Uterus (tissue), 4 donors: ENCODE results near the gene MSMB. TPM values are rescaled to one million over a fixed set of nuclear protein-coding genes. Genes with fewer than 3 reads are reported as not detected.
"Not testable (repeated sequence)": the region's sequence is repeated elsewhere in the genome, so short reads cannot be mapped to it uniquely, and the experiment has no call there.

Source experiments
- DNase-seq, 2 donors: peaks; one replicate each; pipeline ENCODE4 v3.0.0-alpha.2; 2019 to 2020
- H3K27ac ChIP-seq, 2 donors: fragments of 200-600 bp; sonication (generic); 1 replicate in 1 of 2; 2 replicates in 1 of 2; pipeline ENCODE4 v1.5.1; 2016 to 2018
- H3K27me3 ChIP-seq, 2 donors: fragments of 200-600 bp; sonication (generic); one replicate each; pipeline ENCODE4 v1.5.1; 2018 to 2019; ENCODE audit warnings: control low read depth in 1 of 2
- H3K36me3 ChIP-seq, 2 donors: fragments of 200-600 bp; sonication (generic); one replicate each; pipeline ENCODE4 v1.5.1; 2019; ENCODE audit warnings: control low read depth in 1 of 2
- H3K4me1 ChIP-seq, 2 donors: fragments of 200-600 bp; sonication (generic); one replicate each; pipeline ENCODE4 v1.5.1; 2018 to 2019; ENCODE audit warnings: control low read depth in 1 of 2
- H3K4me3 ChIP-seq, 2 donors: fragments of 200-600 bp; sonication (generic); 1 replicate in 1 of 2; 2 replicates in 1 of 2; pipeline ENCODE4 v1.5.1; 2018 to 2019; ENCODE audit warnings: mild to moderate bottlenecking in 1 of 2
- H3K9me3 ChIP-seq, 2 donors: fragments of 200-600 bp; sonication (generic); one replicate each; pipeline ENCODE4 v1.5.1; 2019; ENCODE audit warnings: control low read depth in 1 of 2
- CTCF ChIP-seq, 4 experiments: fragments of 200-600 bp in 2 of 4; fragments of 450-650 bp in 2 of 4; sonication (generic) in 2 of 4; IDR thresholded peaks; one replicate each; pipeline ENCODE4 v1.5.1; 2016 to 2019; ENCODE audit warnings: antibody characterized with exemption in 4 of 4, mild to moderate bottlenecking in 2 of 4, moderate library complexity in 1 of 4
- POLR2A ChIP-seq, 2 donors: fragments of 450-650 bp; IDR thresholded peaks; one replicate each; pipeline ENCODE4 v1.6.1; 2016; ENCODE audit warnings: antibody characterized with exemption in 2 of 2, mild to moderate bottlenecking in 1 of 2, moderate library complexity in 1 of 2
- intact Hi-C: fragments of 100-400 bp; cut with DNase I; formaldehyde crosslinking; loops from one replicate; pipeline ENCODE4 v1.15.1; 2023; ENCODE audit warnings: low total_unique reads
- total RNA-seq, 4 donors: library from RNA; depleted of rRNA in 3 of 4; stranded (reverse); fragments of >200 nt in 3 of 4; gene quantifications; one replicate each; pipeline versions ENCODE4 v1.1.0 to v1.2.4, GENCODE V29; 2014 to 2023
- donor health status: DM: yes; HTN: yes; CAD: no.

The MSMB gene
- total RNA-seq, 4 donors from 2014 or later = not detected

- TF ChIP-seq CTCF (IDR thresholded peaks at IDR 0.05) (no peak), POLR2A (IDR thresholded peaks at IDR 0.05) (no peak)
- no peak for DNase-seq
- Histone ChIP-seq H3K36me3 (no peaks in the 10 kb centered on the region), H3K27me3 (no peaks in the 10 kb centered on the region), H3K9me3 (no peaks in the 10 kb centered on the region), H3K4me3 (no peak overlapping the region), H3K27ac (no peak overlapping the region), H3K4me1 (no peaks in the 10 kb centered on the region)
- intact Hi-C loops = no loop called here
Measured at GRCh38 chr10:46050941-46051623, 5.0 kb upstream of the MSMB start.

- DNase-seq, intact Hi-C loops, H3K27me3 ChIP-seq, H3K4me1 ChIP-seq, H3K9me3 ChIP-seq, H3K4me3 ChIP-seq, H3K36me3 ChIP-seq, H3K27ac ChIP-seq: not testable (repeated sequence)
Measured at GRCh38 chr10:46049497-46049831, 3.4 kb upstream of the MSMB start.

GRCh38 chr10:46048152-46048551 is 2.1 kb upstream of the MSMB start:
- no peak for TF ChIP-seq POLR2A (IDR thresholded peaks at IDR 0.05)
- no peak for TF ChIP-seq CTCF (IDR thresholded peaks at IDR 0.05)
- H3K9me3 ChIP-seq = no peaks in the 10 kb centered on the region
- H3K27me3 ChIP-seq = no peaks in the 10 kb centered on the region
- intact Hi-C loops = no loop called here
- H3K4me3 ChIP-seq = no peak overlapping the region
- no peak for DNase-seq
- no peaks in the 10 kb centered on the region for H3K36me3 ChIP-seq
- H3K27ac ChIP-seq = no peak overlapping the region
- no peaks in the 10 kb centered on the region for H3K4me1 ChIP-seq

- no peaks in the 10 kb centered on the region for H3K36me3 ChIP-seq
- H3K4me1 ChIP-seq = no peaks in the 10 kb centered on the region
- no peak for DNase-seq
- no peak overlapping the region for H3K4me3 ChIP-seq
- no peak overlapping the region for H3K27ac ChIP-seq
- no peaks in the 10 kb centered on the region for H3K9me3 ChIP-seq
- TF ChIP-seq POLR2A (IDR thresholded peaks at IDR 0.05) (no peak), CTCF (IDR thresholded peaks at IDR 0.05) (no peak)
- intact Hi-C loops = no loop called here
- no peaks in the 10 kb centered on the region for H3K27me3 ChIP-seq
Measured at GRCh38 chr10:46042527-46042926, 3.5 kb downstream of the MSMB start.

GRCh38 chr10:46040004-46040403 is 6.1 kb downstream of the MSMB start:
- no peak overlapping the region for H3K4me3 ChIP-seq
- H3K27me3 ChIP-seq = no peaks in the 10 kb centered on the region
- no peak for DNase-seq
- H3K27ac ChIP-seq = no peak overlapping the region
- H3K36me3 ChIP-seq = no peaks in the 10 kb centered on the region
- H3K4me1 ChIP-seq = no peaks in the 10 kb centered on the region
- H3K9me3 ChIP-seq = no peaks in the 10 kb centered on the region
- intact Hi-C loops = no loop called here
- TF ChIP-seq CTCF (IDR thresholded peaks at IDR 0.05) (no peak), POLR2A (IDR thresholded peaks at IDR 0.05) (no peak)
